T1000 (cell line): Measurements from ENCODE around the gene NXPE3.
"Not testable (repeated sequence)": the region's sequence is repeated elsewhere in the genome, so short reads cannot be mapped to it uniquely, and the experiment has no call there.

Experiments used
- DNase-seq: peaks from one replicate; lab custom pipeline; 2025; ENCODE audit warnings: mixed read lengths; lab: John Stamatoyannopoulos, UW

Gene NXPE3

GRCh38 chr3:101779047-101779821 lies at the start of gene NXPE3:
Gene NXPE3, plus strand, starts transcription at chr3:101779211. Its CDS starts 6,386 bp downstream, at chr3:101785597.
- peak; percentile 74 for DNase-seq

- DNase-seq: no peak
Observed at GRCh38 chr3:101729586-101729985, 49.4 kb upstream of the NXPE3 start.

- no peak for DNase-seq
Observed at GRCh38 chr3:101730839-101731238, 48.2 kb upstream of the NXPE3 start.

GRCh38 chr3:101732240-101732641 lies 46.8 kb upstream of the NXPE3 start:
- no peak for DNase-seq

GRCh38 chr3:101735833-101736232 lies 43.2 kb upstream of the NXPE3 start:
- no peak for DNase-seq

GRCh38 chr3:101741914-101742313 lies 37.1 kb upstream of the NXPE3 start:
- DNase-seq: not testable (repeated sequence)

GRCh38 chr3:101744811-101745210 lies 34.2 kb upstream of the NXPE3 start:
- no peak for DNase-seq

- not testable (repeated sequence) for DNase-seq
Observed at GRCh38 chr3:101745934-101746333, 33.1 kb upstream of the NXPE3 start.

GRCh38 chr3:101753386-101754113 lies 25.5 kb upstream of the NXPE3 start:
- not testable (repeated sequence) for DNase-seq

- no peak for DNase-seq
Observed at GRCh38 chr3:101758224-101758623, 20.8 kb upstream of the NXPE3 start.

GRCh38 chr3:101762041-101762646 lies 16.9 kb upstream of the NXPE3 start:
- no peak for DNase-seq

GRCh38 chr3:101777745-101778281 lies 1.2 kb upstream of the NXPE3 start:
- not testable (repeated sequence) for DNase-seq

- no peak for DNase-seq
Observed at GRCh38 chr3:101778385-101779046, 495 bp upstream of the NXPE3 start.

GRCh38 chr3:101779822-101780381 lies 891 bp downstream of the NXPE3 start:
- DNase-seq: no peak

- peak; percentile 26 for DNase-seq
Observed at GRCh38 chr3:101780661-101781060, 1.6 kb downstream of the NXPE3 start.

- DNase-seq: no peak
Observed at GRCh38 chr3:101781166-101781565, 2.2 kb downstream of the NXPE3 start.

GRCh38 chr3:101784855-101785613 lies 6.0 kb downstream of the NXPE3 start:
- no peak for DNase-seq

- DNase-seq: no peak
Observed at GRCh38 chr3:101791778-101792177, 12.8 kb downstream of the NXPE3 start.

GRCh38 chr3:101796077-101796680 lies 17.2 kb downstream of the NXPE3 start:
- no peak for DNase-seq

- DNase-seq: no peak
Observed at GRCh38 chr3:101801174-101801573, 22.2 kb downstream of the NXPE3 start.
